ENCODE measurements around the gene TMPRSS4. TPM values are rescaled to one million over a fixed set of nuclear protein-coding genes. Genes with fewer than 3 reads are reported as not detected.

Gene TMPRSS4
- total RNA-seq, 2 experiments from 2014 or later = not detected

DNA sequence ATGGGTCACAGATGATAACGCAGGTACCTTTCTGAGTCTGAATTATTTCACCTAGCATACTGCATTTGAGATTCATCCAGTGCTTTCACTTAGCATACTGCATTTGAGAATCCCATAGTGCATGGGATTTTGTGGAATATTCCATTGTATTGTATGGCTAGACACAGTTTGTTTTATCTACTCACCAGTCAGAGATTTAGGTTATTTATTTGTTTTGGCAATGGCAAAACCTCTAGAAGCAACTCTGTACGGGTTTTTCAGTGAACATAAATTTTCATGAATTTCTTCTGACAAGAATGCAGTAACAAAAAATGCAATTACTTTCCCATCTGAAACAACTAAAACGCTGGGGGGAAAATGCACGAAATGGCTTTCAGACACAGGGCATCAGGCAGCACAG, 51.4 kb downstream of the TMPRSS4 start:
- Mint-ChIP-seq H3K4me3 (no peak overlapping the region), H3K9me3 (no peaks in the 10 kb centered on the region), H3K36me3 (ENCODE audit: low read depth) (no peaks in the 10 kb centered on the region), H3K4me1 (ENCODE audit: low read depth) (no peaks in the 10 kb centered on the region), H3K27ac (no peak overlapping the region), H3K27me3 (peaks cover 8% of the 10 kb centered on the region)
- Histone ChIP-seq H3K4me3 (ENCODE audit: low read length) (no peak overlapping the region), H3K9me3 (ENCODE audit: control insufficient read depth in 1 of 2, insufficient read depth in 1 of 2, low read length in 2 of 2) (no peaks in the 10 kb centered on the region), H3K4me1 (ENCODE audit: insufficient read depth, low read length) (no peaks in the 10 kb centered on the region), H3K36me3 (ENCODE audit: insufficient read depth, low read length) (no peaks in the 10 kb centered on the region), H3K27me3 (ENCODE audit: control insufficient read depth in 1 of 2, insufficient read depth in 2 of 2, low read length in 2 of 2) (no peaks in the 10 kb centered on the region), H3K27ac (ENCODE audit: low read depth in 1 of 2, low read length in 2 of 2) (no peak overlapping the region)
- DNase-seq (no peak), ATAC-seq (ENCODE audit: poor library complexity) (no peak)
- intact Hi-C loops (cut with DNase I, micrococcal nuclease) = no loop called here
- CTCF ChIA-PET = no interaction called here
- TF ChIP-seq, protein P1, sequence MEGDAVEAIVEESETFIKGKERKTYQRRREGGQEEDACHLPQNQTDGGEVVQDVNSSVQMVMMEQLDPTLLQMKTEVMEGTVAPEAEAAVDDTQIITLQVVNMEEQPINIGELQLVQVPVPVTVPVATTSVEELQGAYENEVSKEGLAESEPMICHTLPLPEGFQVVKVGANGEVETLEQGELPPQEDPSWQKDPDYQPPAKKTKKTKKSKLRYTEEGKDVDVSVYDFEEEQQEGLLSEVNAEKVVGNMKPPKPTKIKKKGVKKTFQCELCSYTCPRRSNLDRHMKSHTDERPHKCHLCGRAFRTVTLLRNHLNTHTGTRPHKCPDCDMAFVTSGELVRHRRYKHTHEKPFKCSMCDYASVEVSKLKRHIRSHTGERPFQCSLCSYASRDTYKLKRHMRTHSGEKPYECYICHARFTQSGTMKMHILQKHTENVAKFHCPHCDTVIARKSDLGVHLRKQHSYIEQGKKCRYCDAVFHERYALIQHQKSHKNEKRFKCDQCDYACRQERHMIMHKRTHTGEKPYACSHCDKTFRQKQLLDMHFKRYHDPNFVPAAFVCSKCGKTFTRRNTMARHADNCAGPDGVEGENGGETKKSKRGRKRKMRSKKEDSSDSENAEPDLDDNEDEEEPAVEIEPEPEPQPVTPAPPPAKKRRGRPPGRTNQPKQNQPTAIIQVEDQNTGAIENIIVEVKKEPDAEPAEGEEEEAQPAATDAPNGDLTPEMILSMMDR (IDR thresholded peaks at IDR 0.05) = no peak
- POLR2A ChIA-PET = no interaction called here

DNA sequence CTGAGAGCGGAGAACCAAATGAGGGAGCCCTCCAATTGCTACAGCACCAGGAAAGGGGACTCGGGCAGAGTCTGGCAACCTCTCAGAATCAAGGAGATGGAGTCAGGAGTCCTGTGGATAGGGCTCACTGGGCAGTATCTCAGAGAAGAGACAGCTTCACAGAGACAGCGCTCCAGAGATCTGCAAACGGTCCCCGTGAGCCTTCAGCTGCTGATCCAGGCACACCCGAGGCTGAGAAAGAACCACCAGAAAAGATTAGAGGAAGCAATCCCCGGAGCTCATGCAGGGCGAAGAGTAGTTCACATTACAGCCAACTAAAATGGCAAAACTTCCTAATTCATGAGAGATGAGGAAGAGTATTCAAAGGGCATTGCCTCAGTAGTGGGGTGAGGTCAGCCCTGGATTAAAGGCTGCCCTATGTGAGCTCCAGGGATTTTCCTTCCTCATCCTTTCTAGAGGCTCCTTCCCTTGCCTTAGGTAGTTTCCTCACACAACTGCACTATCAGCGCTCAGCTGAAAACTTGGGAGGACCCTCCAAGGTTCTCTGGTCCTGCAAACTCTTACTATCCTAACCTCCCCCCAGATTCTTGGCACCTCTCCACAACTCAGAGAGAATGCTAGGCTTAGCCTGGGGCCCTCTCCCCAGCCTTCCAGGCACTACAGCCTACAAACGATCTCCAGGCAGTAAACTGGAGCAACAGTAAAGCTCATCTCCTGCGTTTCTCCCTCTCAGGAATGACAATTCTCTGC, 52.0 kb downstream of the TMPRSS4 start:
- Mint-ChIP-seq H3K9me3 (no peaks in the 10 kb centered on the region), H3K4me1 (ENCODE audit: low read depth) (no peaks in the 10 kb centered on the region), H3K27me3 (peaks cover 8% of the 10 kb centered on the region), H3K36me3 (ENCODE audit: low read depth) (no peaks in the 10 kb centered on the region), H3K27ac (no peak overlapping the region), H3K4me3 (no peak overlapping the region)
- H3K4me1 ChIP-seq (ENCODE audit: insufficient read depth, low read length) = no peaks in the 10 kb centered on the region
- ChIA-PET CTCF (no interaction called here), POLR2A (no interaction called here)
- no peak for DNase-seq
- no peaks in the 10 kb centered on the region for H3K36me3 ChIP-seq (ENCODE audit: insufficient read depth, low read length)
- intact Hi-C loops (cut with DNase I, micrococcal nuclease) = no loop called here
- no peaks in the 10 kb centered on the region for H3K9me3 ChIP-seq (ENCODE audit: control insufficient read depth in 1 of 2, insufficient read depth in 1 of 2, low read length in 2 of 2)
- no peak overlapping the region for H3K4me3 ChIP-seq (ENCODE audit: low read length)
- no peak for ATAC-seq (ENCODE audit: poor library complexity)
- no peak overlapping the region for H3K27ac ChIP-seq (ENCODE audit: low read depth in 1 of 2, low read length in 2 of 2)
- no peaks in the 10 kb centered on the region for H3K27me3 ChIP-seq (ENCODE audit: control insufficient read depth in 1 of 2, insufficient read depth in 2 of 2, low read length in 2 of 2)
- TF ChIP-seq, protein P1 (IDR thresholded peaks at IDR 0.05) = no peak

DNA sequence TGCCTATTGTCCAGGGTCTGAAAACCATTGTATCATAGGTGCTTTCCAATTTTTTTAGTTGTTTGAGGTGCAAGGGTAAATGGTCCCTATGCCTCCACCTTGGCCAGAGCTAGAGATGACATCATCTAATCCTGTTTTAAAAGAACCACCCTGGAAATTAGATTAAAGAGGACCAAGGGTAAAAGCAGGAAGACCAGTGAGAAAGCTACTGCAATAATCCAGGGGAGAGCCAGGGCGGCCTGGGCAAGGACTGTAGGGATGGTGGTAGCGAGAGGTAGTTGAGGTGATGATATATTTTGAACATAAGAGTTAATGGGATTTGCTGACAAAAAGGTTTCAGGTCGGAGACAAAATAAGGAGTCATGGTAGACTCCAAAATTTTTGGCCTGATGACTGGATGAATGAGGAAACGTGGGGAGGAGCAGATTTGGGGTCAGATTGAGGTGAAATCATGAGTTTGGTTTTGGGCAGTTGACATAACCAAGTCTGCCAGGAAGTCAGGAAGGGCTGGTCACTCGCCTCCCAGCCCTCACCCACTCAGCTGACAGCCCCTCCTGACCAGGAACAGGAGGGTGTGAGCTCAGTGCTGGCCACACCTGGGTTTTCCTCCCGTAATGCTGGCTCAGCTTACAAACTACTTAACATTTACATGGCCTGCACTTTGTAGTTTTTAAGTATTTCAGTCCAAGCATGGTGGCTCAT, 52.7 kb downstream of the TMPRSS4 start:
- Histone ChIP-seq H3K4me3 (ENCODE audit: low read length) (no peak overlapping the region), H3K36me3 (ENCODE audit: insufficient read depth, low read length) (no peaks in the 10 kb centered on the region), H3K27ac (ENCODE audit: low read depth in 1 of 2, low read length in 2 of 2) (no peak overlapping the region), H3K4me1 (ENCODE audit: insufficient read depth, low read length) (no peaks in the 10 kb centered on the region), H3K27me3 (ENCODE audit: control insufficient read depth in 1 of 2, insufficient read depth in 2 of 2, low read length in 2 of 2) (no peaks in the 10 kb centered on the region), H3K9me3 (ENCODE audit: control insufficient read depth in 1 of 2, insufficient read depth in 1 of 2, low read length in 2 of 2) (no peaks in the 10 kb centered on the region)
- CTCF ChIA-PET = no interaction called here
- Mint-ChIP-seq H3K4me1 (ENCODE audit: low read depth) (no peaks in the 10 kb centered on the region), H3K36me3 (ENCODE audit: low read depth) (no peaks in the 10 kb centered on the region), H3K27ac (no peak overlapping the region), H3K9me3 (no peaks in the 10 kb centered on the region), H3K4me3 (no peak overlapping the region), H3K27me3 (peaks cover 15% of the 10 kb centered on the region)
- ATAC-seq (ENCODE audit: poor library complexity) (no peak), DNase-seq (no peak)
- POLR2A ChIA-PET = no interaction called here
- intact Hi-C loops (cut with DNase I, micrococcal nuclease) = no loop called here
- TF ChIP-seq, protein P1 (IDR thresholded peaks at IDR 0.05) = no peak

Data from CD4-positive, alpha-beta T cell (primary cell).